GM21360 (cell line): ENCODE measurements around the gene AKAP6.

Experiments
- ATAC-seq: cut with Tn5 transposase; IDR thresholded peaks from one replicate; pipeline ENCODE4 v1.9.1; 2021; ENCODE audit warnings: mild to moderate bottlenecking, moderate library complexity; ENCODE audit not compliant: unreplicated experiment

The AKAP6 gene

GRCh38 chr14:32865827-32866376, 536.8 kb downstream of the AKAP6 start:
- ATAC-seq: no peak

- no peak for ATAC-seq
These were observed 554.1 kb downstream of the AKAP6 start for GRCh38 chr14:32883188-32883587.
